ENCODE results near the gene CPNE7.

- no peak for TF ChIP-seq CTCF (IDR thresholded peaks at IDR 0.05)
- no peak for TF ChIP-seq ZFX (IDR thresholded peaks at IDR 0.05; ENCODE audit: borderline replicate concordance)
Observed at GRCh38 chr16:89639385-89639784, 63.8 kb downstream of the CPNE7 start.

Measured in 22Rv1 (cell line).